Fibroblast of skin of right quadriceps (primary cell): ENCODE data around the gene TPPP.

Experiments
- DNase-seq: peaks from one replicate; pipeline ENCODE4 v3.0.0-alpha.2; 2013

The TPPP gene

DNA sequence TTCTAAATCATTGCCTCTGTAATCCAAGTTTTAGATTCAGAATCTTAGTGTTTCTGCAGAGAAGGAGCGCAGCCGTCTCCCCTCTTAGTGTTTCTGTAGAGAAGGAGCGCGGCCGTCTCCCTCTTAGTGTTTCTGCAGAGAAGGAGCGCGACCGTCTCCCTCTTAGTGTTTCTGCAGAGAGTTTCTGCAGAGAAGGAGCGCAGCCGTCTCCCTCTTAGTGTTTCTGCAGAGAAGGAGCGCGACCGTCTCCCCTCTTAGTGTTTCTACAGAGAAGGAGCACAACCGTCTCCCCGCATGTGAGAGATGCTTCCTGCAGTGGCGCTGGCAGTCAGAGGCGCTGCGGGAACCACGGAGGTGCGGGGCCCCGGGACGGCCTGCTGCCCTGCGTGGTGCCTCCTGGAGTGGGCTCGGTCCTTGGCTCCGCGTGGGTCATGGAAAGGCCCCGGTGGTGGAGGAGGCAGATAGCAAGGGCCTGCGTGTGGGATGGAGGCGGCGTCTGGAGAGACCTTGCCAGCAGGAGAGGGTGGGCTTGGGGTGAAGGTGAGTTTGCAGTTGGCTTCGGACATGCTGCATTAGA is 70.1 kb downstream of the TPPP start:
- DNase-seq = no peak

DNA sequence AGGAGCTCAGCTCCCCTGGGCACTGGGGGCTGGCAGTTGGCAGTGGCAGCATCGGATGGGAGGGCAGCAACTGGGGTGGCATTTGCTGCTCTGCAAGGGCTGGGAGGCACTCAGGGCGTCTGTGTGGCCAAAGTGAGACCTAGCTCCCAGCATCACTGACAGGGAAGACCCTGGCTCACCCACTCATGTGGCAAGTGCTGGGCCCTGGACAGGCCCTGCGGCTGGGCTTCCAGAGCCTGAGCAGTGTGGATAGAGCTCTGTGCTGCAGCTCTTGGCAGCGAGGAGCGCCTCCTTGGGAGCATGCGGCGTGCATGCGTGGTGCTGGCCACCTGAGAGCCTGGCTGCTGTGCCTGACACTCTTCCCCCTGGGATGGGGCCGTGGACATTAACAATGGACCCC is 70.8 kb downstream of the TPPP start:
- no peak for DNase-seq

DNA sequence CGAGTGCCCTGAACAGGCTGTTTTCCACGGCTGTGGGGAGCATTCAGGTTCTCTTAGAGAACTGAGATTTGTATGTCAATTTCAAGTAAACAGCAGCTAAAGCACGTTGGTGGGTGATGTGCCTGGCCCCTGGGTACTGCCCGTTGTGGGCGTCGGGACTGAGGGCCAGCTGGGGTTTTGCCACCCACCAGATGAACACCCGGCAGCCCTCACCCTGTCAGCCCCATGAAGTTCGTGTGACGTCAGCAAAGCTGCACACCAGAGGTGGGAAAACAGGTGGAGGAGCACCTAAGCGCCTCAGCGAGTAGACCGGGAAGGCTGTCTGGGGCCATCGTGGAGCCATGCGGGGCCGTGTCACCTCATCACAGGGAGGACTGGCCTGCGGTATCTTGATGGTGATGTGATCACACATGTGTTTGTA is 71.8 kb downstream of the TPPP start:
- no peak for DNase-seq

DNA sequence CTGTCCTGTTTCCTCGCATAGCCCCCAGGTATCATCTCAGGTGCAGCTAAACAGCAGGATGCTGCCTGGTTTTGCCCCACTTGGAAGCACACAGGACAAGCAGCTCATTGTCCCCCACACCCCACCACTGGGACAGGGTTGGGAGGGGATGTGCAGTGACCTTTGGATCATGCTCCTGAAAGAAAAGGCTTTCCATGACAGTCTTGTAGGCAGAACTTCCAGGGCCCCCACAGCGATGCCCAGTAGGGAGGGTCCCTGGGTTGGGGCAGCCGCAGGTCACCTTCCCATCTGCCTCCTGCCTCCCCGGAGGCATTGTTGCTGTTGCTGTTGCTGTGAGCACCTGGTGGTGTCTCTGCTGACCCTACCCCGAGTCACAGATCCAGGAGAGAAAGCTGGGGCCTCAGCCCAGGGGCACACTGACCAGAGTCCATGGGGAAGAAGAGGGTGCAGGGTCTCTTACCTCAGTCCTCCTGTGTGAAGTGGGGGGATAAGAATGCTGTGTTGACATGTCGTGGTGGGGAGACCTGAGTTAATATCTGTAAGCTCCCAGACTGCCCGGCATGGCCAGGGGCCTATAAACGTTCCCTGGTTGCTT is 72.5 kb downstream of the TPPP start:
- no peak for DNase-seq

DNA sequence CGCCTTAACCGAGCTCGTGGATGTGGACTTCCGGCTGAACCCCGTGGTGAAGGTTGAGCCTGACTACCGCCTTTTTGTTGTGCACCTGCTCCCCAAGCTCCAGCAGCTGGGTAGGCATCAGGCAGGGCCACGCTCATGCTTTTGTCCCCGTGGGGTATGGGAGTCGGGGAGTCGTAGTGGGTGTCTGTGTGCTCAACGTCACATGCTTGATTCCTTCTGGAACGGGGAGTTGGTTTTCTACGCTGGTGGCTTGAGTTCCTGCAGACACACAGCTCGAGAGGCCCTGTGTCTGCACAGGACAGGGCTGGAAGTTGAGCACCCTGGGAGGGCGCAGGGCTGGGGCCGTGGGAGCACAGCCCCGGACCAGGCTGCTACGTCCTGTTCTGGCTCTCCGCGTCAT is 73.0 kb downstream of the TPPP start:
- no peak for DNase-seq

DNA sequence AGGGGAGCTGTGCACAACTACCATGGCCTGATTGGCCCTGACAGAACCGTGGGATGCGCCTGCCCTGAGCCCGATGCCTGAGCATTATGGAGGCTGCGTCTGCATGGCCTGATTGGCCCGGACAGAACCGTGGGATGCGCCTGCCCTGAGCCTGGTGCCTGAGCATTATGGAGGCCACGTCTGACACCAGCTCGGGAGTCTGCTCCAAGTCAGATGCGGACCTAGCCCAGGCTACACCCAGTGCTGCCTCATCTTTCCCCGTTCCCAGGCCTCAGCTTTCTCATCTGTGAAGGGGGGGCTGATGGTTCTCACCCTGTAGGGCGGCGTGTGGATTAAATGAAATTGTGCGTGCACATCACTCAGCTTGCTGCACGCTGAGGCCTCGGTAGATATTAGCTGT is 73.7 kb downstream of the TPPP start:
- no peak for DNase-seq

DNA sequence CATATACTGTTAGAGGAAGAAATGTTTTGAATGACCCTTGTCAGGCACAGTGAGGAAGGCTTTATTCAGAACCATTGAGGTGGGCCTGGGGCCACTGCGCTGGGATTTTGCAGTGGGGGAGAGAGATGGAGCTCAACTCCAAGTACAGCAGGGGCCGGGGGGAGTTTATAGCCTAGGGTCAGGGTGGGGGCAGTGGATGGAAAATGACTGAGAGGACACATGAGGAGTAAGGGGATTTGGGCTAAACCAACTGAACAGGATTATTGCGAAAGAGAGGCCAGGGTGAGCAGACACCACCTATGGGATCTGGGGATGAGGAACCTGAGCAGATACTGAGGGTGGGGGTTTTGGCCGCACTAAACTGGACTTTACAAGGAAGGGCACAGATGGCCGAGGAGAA is 74.7 kb downstream of the TPPP start:
- no peak for DNase-seq

DNA sequence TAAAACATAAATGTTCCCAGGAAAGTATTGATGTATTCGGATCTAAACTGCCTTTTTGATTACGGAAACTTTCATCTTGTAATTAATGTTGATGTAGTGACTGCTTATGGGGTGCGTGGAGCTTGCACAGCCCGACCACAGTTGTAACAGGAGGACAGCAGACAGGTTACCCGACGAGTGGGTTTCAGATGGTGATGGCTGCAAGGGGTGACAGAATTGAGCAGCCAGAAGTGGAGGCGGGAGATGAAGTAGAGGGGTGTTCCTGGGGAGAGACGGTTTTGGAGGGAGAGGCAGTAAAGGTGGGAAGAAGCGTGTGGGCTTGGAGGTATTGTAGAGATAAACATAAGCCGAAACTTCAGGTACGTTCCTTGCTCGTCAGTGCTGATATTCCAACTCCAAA is 75.3 kb downstream of the TPPP start:
- no peak for DNase-seq

DNA sequence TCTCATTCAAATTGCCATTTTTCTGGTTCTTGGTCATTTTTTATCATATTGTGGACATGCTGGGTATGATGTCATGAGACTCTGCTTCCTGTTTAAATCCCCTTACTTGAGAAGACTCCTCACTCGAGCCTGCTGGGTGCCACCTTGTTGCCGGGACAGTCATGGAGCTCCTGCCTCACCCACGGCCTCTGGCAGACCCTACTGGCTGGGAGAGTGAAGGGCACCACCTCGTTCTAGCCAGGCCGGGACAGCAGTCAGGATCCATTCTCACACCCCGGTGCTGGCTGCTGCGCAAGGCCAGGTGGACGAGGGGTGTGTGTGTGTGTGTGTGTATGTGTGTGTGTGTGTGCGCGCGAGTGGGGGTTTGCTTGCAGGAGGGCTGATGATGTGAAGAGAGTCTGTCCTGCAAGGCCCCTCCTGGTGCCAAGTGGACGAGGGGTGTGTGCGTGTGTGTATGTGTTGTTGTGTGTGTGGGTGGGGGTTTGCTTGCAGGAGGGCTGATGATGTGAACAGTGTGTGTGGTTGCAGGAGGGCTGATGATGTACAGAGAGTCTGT is 76.6 kb downstream of the TPPP start:
- DNase-seq = no peak

DNA sequence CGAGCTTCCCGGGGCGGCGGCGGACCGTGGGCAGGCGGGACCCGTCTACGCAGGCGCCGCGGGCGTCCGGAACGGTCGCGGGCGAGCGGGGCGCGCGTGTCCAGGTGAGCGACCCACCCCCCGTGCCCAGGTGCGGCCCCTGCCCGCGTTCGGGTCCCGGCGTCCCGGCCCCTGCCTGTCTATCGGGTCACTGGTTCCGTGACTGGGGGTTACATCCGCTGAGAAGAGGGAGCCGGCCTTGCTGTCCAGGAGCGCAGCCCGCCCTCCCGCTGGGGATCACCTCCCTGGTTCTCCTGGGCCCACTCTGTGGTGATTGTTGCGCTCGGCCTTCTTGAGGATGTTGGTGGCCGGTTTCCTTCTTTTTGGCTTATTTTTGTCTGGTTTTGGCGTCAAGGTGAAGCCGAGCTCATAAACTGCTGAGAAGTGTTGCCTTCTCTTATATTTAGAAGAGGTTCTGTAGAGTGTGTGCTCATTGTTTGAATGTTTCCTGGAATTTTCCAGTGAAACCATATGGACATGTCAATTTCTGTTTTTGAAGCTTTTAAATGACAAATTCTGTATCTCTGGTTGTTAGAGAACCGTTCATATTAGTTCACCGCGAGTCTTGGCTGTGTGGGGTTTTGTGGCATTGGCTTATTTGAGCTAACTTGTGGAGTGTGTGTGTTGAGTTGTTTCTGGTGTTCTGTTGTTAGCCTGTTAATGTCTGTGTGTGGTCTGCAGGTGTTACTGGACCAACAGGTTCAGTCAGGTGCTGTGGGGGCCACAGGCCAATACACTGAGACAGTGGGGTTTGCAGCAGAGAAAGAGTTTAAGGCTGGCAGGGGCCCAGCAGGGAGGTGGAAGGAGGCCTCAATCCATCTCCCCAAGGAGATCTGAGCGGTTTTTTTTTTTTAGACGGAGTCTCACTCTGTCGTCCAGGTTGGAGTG is 80.4 kb downstream of the TPPP start:
- DNase-seq = no peak

DNA sequence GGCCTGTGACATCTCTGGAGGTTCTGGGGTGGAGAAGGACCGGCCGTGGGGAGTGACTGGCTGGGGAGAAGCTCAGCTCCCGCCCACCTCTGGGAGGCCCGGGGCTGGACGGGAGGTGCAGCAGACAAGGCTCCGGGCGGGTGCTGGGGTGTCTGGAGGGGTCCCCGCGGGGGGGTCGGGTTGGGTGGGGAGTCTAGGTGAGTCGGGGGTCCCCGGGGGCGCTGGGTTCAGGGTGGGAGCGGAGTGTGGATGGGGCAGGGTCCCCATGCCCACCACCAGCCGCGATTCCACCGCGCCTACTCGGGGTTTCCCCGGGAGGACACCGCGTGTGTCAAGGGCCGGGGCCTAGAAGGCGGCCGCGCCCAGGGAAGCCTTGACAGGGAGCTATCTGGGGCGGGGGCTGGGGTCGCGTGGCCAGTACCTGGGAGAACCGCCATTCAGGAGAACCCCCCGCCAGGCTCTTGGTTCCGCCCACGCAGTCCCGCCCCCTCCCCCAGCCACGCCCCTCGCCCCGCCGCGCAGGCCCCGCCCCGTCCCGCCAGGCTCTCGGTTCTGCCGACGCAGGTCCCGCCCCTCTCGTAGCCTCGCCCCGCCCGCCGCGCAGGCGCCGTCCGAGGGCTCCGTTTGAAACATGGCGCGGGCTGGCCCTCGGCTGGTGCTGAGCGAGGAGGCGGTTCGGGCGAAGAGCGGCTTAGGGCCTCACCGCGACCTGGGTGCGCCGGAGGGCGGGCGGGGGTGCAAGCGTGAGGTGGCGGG is 81.2 kb downstream of the TPPP start, which contains the start of gene CEP72:
TSS of gene CEP72 (plus strand) at position 610 of the 756 bp plus-strand sequence. CDS start at position 632, 22 bp downstream.
- peak; percentile 82 for DNase-seq

DNA sequence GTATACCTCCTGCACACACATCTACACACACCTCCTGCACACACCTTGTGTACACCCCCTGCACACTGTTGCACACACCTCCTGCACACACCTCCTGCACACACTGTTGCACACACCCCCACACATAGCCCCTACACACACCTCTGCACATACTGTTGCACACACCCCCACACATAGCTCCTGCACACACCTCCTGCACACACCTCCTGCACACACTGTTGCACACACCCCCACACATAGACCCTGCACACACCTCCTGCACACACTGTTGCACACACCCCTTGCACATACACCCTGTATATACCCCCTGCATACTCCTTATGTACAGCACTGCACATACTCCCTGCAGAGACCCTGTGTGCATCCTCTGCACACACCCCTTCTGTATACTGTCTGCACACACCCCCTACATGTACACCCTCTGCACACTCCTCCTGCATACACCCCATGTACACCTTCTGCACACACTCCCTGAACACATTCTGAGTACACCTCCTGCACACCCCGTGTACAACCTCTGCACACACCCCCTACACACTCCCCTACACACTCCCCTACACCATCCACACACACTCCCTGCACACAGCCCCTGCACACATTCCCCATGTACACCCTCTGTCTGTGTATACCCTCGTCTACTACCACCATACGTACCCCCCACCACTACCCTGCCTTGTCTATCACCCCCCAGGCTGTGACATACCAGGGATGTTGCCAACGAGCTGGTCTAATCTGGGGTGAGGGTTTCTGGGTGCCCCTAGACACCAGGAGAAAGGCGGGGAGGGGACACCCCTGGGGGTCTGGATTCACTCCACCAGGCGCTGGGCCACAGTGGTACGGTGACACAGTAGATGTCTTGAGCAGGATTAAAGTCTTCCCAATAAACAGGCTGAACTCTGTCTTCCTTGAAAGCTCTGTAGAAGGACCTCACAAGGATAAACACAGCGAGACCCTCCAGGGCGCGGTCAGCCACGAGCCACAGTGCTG is 82.1 kb downstream of the TPPP start:
- DNase-seq = no peak

DNA sequence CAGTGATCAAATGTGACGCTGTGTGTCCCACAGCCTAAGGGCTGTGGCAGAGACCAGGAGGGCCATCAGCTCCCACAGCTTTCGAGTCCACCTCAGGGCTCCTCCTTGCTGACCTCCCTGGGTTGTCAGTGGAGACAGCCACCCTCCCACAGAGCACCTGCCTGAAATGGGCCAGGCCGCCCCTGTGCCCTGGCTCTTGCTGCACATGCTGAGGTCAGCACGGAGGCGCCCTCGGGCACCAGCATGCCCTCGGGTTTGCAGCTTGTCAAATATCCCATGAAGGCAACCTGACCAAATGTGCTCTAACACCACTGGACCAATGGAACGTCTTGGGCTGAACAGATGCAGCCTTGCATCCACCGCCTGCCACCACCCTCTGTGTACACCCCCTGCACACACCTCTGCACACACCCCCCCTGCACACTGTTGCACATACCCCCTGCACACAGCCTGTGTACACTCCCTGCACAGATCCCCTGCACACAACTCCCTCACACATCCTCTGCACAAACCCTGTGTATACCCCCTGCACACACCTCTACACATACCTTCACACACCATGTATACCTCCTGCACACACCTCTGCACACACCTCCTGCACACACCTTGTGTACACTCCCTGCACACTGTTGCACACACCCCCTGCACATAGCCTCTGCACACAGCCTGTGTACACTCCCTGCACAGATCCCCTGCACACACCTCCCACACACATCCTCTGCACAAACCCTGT is 83.0 kb downstream of the TPPP start:
- no peak for DNase-seq
